ENCODE results near the gene PIBF1.

DNA sequence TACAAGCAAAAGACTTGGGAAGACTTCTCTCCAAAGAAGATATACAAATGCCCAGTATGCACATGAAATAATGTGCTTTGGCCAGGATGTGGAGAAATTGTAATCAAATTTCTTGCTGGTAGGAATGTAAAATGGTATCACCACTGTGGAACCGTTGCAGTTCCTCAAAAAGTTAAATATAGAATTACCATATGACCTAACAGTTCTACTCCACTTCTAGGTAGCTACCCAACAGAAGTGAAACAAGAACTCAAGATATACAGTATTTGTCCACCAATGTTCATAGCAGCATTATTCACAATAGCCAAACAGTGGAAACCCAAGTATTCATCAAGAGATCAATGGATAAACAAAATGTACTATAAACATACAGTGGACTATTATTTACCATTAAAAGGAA lies 181.8 kb downstream of the PIBF1 start:
- TF ChIP-seq TAF1 (IDR thresholded peaks at IDR 0.05; ENCODE audit: borderline replicate concordance, low read depth, low read length), result no peak
- TF ChIP-seq ZSCAN29 (IDR thresholded peaks at IDR 0.05), result no peak
- no peak for TF ChIP-seq RAD21 (IDR thresholded peaks at IDR 0.05; ENCODE audit: insufficient read depth, low read depth, low read length)
- no peak for TF ChIP-seq CTCF (IDR thresholded peaks at IDR 0.05 in 2 of 3, conservative IDR thresholded peaks at IDR 0.05 in 1 of 3; ENCODE audit: control insufficient read depth in 2 of 3, extremely low read depth in 1 of 3, insufficient read depth in 1 of 3, low read depth in 3 of 3, low read length in 3 of 3)

All from GM12878 (cell line).